SKM-1 treated with dmso at 0.1 percent for 144 hours (cell line): Measurements from ENCODE around the gene HS2ST1.
"Not testable (repeated sequence)": the region's sequence is repeated elsewhere in the genome, so short reads cannot be mapped to it uniquely, and the experiment has no call there.

Experiments
- DNase-seq: peaks from one replicate; lab custom pipeline; 2025; ENCODE audit not compliant: unreplicated experiment; lab: John Stamatoyannopoulos, UW

The HS2ST1 gene

GRCh38 chr1:87004857-87005256 lies 90.4 kb downstream of the HS2ST1 start:
- DNase-seq: no peak

GRCh38 chr1:87007323-87007722 lies 92.9 kb downstream of the HS2ST1 start:
- DNase-seq: no peak

GRCh38 chr1:87013385-87013784 lies 99.0 kb downstream of the HS2ST1 start:
- not testable (repeated sequence) for DNase-seq

GRCh38 chr1:87017998-87018672 lies 103.7 kb downstream of the HS2ST1 start:
- no peak for DNase-seq

GRCh38 chr1:87023326-87023725 lies 108.9 kb downstream of the HS2ST1 start:
- no peak for DNase-seq

GRCh38 chr1:87024936-87025540 lies 110.6 kb downstream of the HS2ST1 start:
- DNase-seq: no peak

- not testable (repeated sequence) for DNase-seq
Observed at GRCh38 chr1:87027561-87027960, 113.1 kb downstream of the HS2ST1 start.

- no peak for DNase-seq
Observed at GRCh38 chr1:87028576-87028975, 114.1 kb downstream of the HS2ST1 start.

- no peak for DNase-seq
Observed at GRCh38 chr1:87030740-87031690, 116.6 kb downstream of the HS2ST1 start.

GRCh38 chr1:87034351-87034750 lies 119.9 kb downstream of the HS2ST1 start:
- DNase-seq: no peak

GRCh38 chr1:87039096-87039495 lies 124.7 kb downstream of the HS2ST1 start:
- no peak for DNase-seq

- no peak for DNase-seq
Observed at GRCh38 chr1:87042111-87042811, 127.8 kb downstream of the HS2ST1 start.

GRCh38 chr1:87044424-87044823 lies 130.0 kb downstream of the HS2ST1 start:
- DNase-seq: no peak

- no peak for DNase-seq
Observed at GRCh38 chr1:87044840-87045239, 130.4 kb downstream of the HS2ST1 start.

- no peak for DNase-seq
Observed at GRCh38 chr1:87045761-87046304, 131.4 kb downstream of the HS2ST1 start.

- no peak for DNase-seq
Observed at GRCh38 chr1:87046951-87047350, 132.5 kb downstream of the HS2ST1 start.

- DNase-seq: no peak
Observed at GRCh38 chr1:87048237-87048636, 133.8 kb downstream of the HS2ST1 start.

- no peak for DNase-seq
Observed at GRCh38 chr1:87051965-87052364, 137.5 kb downstream of the HS2ST1 start.

GRCh38 chr1:87052400-87052799 lies 138.0 kb downstream of the HS2ST1 start:
- no peak for DNase-seq

GRCh38 chr1:87052961-87053360 lies 138.5 kb downstream of the HS2ST1 start:
- DNase-seq: no peak

- no peak for DNase-seq
Observed at GRCh38 chr1:87053446-87053845, 139.0 kb downstream of the HS2ST1 start.
